Activated gamma-delta T cell treated with anti-CD3 and anti-CD28 coated beads, Interleukin-2, amount 50 U/mL, for 16 hours (primary cell): Measurements from ENCODE around the gene CDKN2A.
"Not testable (repeated sequence)": the region's sequence is repeated elsewhere in the genome, so short reads cannot be mapped to it uniquely, and the experiment has no call there.

Source experiments
- DNase-seq: peaks from one replicate; pipeline ENCODE4 v3.0.0-alpha.2; 2020; ENCODE audit warnings: low read depth

The CDKN2A gene

GRCh38 chr9:21982391-21982790, 11.8 kb downstream of the CDKN2A start:
- no peak for DNase-seq

GRCh38 chr9:21976334-21976875, 17.8 kb downstream of the CDKN2A start:
- no peak for DNase-seq

- DNase-seq: no peak
Measured at GRCh38 chr9:21974722-21975409, 19.3 kb downstream of the CDKN2A start.

- DNase-seq: no peak
Measured at GRCh38 chr9:21974343-21974721, 19.9 kb downstream of the CDKN2A start.

- no peak for DNase-seq
Measured at GRCh38 chr9:21972361-21972760, 21.8 kb downstream of the CDKN2A start.

GRCh38 chr9:21970800-21971640, 23.2 kb downstream of the CDKN2A start:
- no peak for DNase-seq

- no peak for DNase-seq
Measured at GRCh38 chr9:21969951-21970799, 24.0 kb downstream of the CDKN2A start.

GRCh38 chr9:21969011-21969940, 24.9 kb downstream of the CDKN2A start:
- no peak for DNase-seq

GRCh38 chr9:21968331-21969010, 25.7 kb downstream of the CDKN2A start:
- DNase-seq: no peak

- no peak for DNase-seq
Measured at GRCh38 chr9:21967702-21968101, 26.5 kb downstream of the CDKN2A start.

GRCh38 chr9:21967169-21967568, 27.0 kb downstream of the CDKN2A start:
- DNase-seq: no peak

GRCh38 chr9:21966140-21966851, 27.9 kb downstream of the CDKN2A start:
- DNase-seq: no peak

GRCh38 chr9:21965401-21965951, 28.7 kb downstream of the CDKN2A start:
- DNase-seq: no peak

GRCh38 chr9:21964925-21965385, 29.2 kb downstream of the CDKN2A start:
- no peak for DNase-seq

- no peak for DNase-seq
Measured at GRCh38 chr9:21961569-21961968, 32.6 kb downstream of the CDKN2A start.

- not testable (repeated sequence) for DNase-seq
Measured at GRCh38 chr9:21959268-21959667, 34.9 kb downstream of the CDKN2A start.

- no peak for DNase-seq
Measured at GRCh38 chr9:21958833-21959232, 35.4 kb downstream of the CDKN2A start.

- no peak for DNase-seq
Measured at GRCh38 chr9:21945606-21946005, 48.6 kb downstream of the CDKN2A start.

- no peak for DNase-seq
Measured at GRCh38 chr9:21943464-21943863, 50.7 kb downstream of the CDKN2A start.
